H9 (cell line): ENCODE measurements around the gene C15orf62. TPM values are rescaled to one million over a fixed set of nuclear protein-coding genes. Genes with fewer than 3 reads are reported as not detected.

ENCODE experiments used
- DNase-seq: peaks from one replicate; pipeline ENCODE4 v3.0.0-alpha.2; 2017
- H2AFZ ChIP-seq: one replicate; pipeline ENCODE4 v1.6.1; 2013; ENCODE audit warnings: mild to moderate bottlenecking, low read length, control low read depth, moderate library complexity
- H2AK5ac ChIP-seq: 2 replicates; pipeline ENCODE4 v1.6.1; 2013; ENCODE audit warnings: low read length, control low read depth, mixed read lengths; ENCODE audit not compliant: insufficient read length
- H2BK120ac ChIP-seq: one replicate; pipeline ENCODE4 v1.6.1; 2013; ENCODE audit warnings: low read depth, mild to moderate bottlenecking, low read length, control low read depth, inconsistent platforms; ENCODE audit not compliant: poor library complexity, severe bottlenecking
- H2BK12ac ChIP-seq: 2 replicates; pipeline ENCODE4 v1.6.1; 2013; ENCODE audit warnings: low read length, control low read depth, mixed read lengths, low read depth; ENCODE audit not compliant: insufficient read length
- H2BK15ac ChIP-seq: 2 replicates; pipeline ENCODE4 v1.6.1; 2013; ENCODE audit warnings: low read depth, low read length, control low read depth
- H2BK20ac ChIP-seq: one replicate; pipeline ENCODE4 v1.6.1; 2013; ENCODE audit warnings: low read depth, mild to moderate bottlenecking, low read length, control low read depth, inconsistent platforms; ENCODE audit not compliant: poor library complexity, severe bottlenecking
- H2BK5ac ChIP-seq: 2 replicates; pipeline ENCODE4 v1.6.1; 2013; ENCODE audit warnings: low read length, control low read depth, mixed read lengths; ENCODE audit not compliant: insufficient read length
- H3K14ac ChIP-seq: 2 replicates; pipeline ENCODE4 v1.6.1; 2013; ENCODE audit warnings: low read length, control low read depth; ENCODE audit not compliant: insufficient read depth
- H3K18ac ChIP-seq: 2 replicates; pipeline ENCODE4 v1.6.1; 2013; ENCODE audit warnings: low read depth, mild to moderate bottlenecking, mixed read lengths, low read length, control low read depth; ENCODE audit not compliant: insufficient read length
- H3K23ac ChIP-seq: 2 replicates; pipeline ENCODE4 v1.6.1; 2013; ENCODE audit warnings: low read length, control low read depth, mixed read lengths, low read depth; ENCODE audit not compliant: insufficient read length
- H3K23me2 ChIP-seq: 2 replicates; pipeline ENCODE4 v1.6.1; 2013; ENCODE audit warnings: low read depth, mild to moderate bottlenecking, mixed read lengths, low read length, control low read depth; ENCODE audit not compliant: insufficient read length, poor library complexity, severe bottlenecking
- H3K27ac ChIP-seq: 2 replicates; pipeline ENCODE4 v1.5.1; 2013; ENCODE audit warnings: low read length, control low read depth, mixed read lengths, low read depth; ENCODE audit not compliant: insufficient read length
- H3K27me3 ChIP-seq: 2 replicates; pipeline ENCODE4 v1.6.1; 2013; ENCODE audit warnings: low read length, control low read depth, inconsistent platforms; ENCODE audit not compliant: insufficient read depth
- H3K4ac ChIP-seq: 2 replicates; pipeline ENCODE4 v1.6.1; 2013; ENCODE audit warnings: low read depth, mild to moderate bottlenecking, control low read depth, inconsistent platforms, low read length, moderate library complexity
- H3K4me1 ChIP-seq: 2 replicates; pipeline ENCODE4 v1.6.1; 2013; ENCODE audit warnings: low read length, control low read depth, inconsistent platforms; ENCODE audit not compliant: insufficient read depth
- H3K4me2 ChIP-seq: 2 replicates; pipeline ENCODE4 v1.6.1; 2013; ENCODE audit warnings: low read length, control low read depth, mixed read lengths; ENCODE audit not compliant: insufficient read length, insufficient read depth
- H3K56ac ChIP-seq: 2 replicates; pipeline ENCODE4 v1.6.1; 2013; ENCODE audit warnings: low read depth, mild to moderate bottlenecking, mixed read lengths, low read length, control low read depth; ENCODE audit not compliant: insufficient read length
- H3K79me1 ChIP-seq: 2 replicates; pipeline ENCODE4 v1.6.1; 2013; ENCODE audit warnings: low read depth, mild to moderate bottlenecking, moderate library complexity, low read length, control low read depth, inconsistent platforms; ENCODE audit not compliant: insufficient read depth, poor library complexity, severe bottlenecking
- H3K79me2 ChIP-seq: 2 replicates; pipeline ENCODE4 v1.6.1; 2013; ENCODE audit warnings: low read length, control low read depth, inconsistent platforms; ENCODE audit not compliant: insufficient read depth
- H3K9ac ChIP-seq: 2 replicates; pipeline ENCODE4 v1.6.1; 2013; ENCODE audit warnings: low read length, control low read depth, mixed read lengths; ENCODE audit not compliant: insufficient read length; ENCODE audit errors: extremely low read depth
- H3K9me3 ChIP-seq: one replicate; pipeline ENCODE4 v1.6.1; 2013; ENCODE audit warnings: low read depth, low read length, inconsistent platforms; ENCODE audit not compliant: control insufficient read depth
- H3T11ph ChIP-seq: one replicate; pipeline ENCODE4 v1.6.1; 2013; ENCODE audit warnings: mild to moderate bottlenecking, low read length, control low read depth, inconsistent platforms
- H4K20me1 ChIP-seq: one replicate; pipeline ENCODE4 v1.6.1; 2013; ENCODE audit not compliant: control insufficient read depth, insufficient read length, insufficient read depth
- H4K5ac ChIP-seq: 2 replicates; pipeline ENCODE4 v1.6.1; 2013; ENCODE audit warnings: low read depth, mild to moderate bottlenecking, mixed read lengths, low read length, control low read depth; ENCODE audit not compliant: insufficient read length
- H4K8ac ChIP-seq: replicated peaks from 2 replicates; pipeline ENCODE4 v1.6.1; 2013; ENCODE audit warnings: low read length, control low read depth, mixed read lengths, low read depth; ENCODE audit not compliant: insufficient read length
- H4K91ac ChIP-seq: 2 replicates; pipeline ENCODE4 v1.6.1; 2013; ENCODE audit warnings: low read depth, mild to moderate bottlenecking, moderate library complexity, mixed read lengths, low read length, control low read depth; ENCODE audit not compliant: insufficient read length
- H3K27ac Mint-ChIP-seq, 3 experiments: 2 replicates in 2 of 3; 3 replicates in 1 of 3; pipeline ENCODE4 v1.8.0; 2020 to 2021; ENCODE audit warnings: mixed read lengths in 3 of 3, mild to moderate bottlenecking in 1 of 3, moderate library complexity in 1 of 3
- H3K27me3 Mint-ChIP-seq: 2 replicates; pipeline ENCODE4 v1.8.0; 2021; ENCODE audit warnings: low read depth, mild to moderate bottlenecking, moderate library complexity, mixed read lengths
- H3K36me3 Mint-ChIP-seq, 3 experiments: 2 replicates in 2 of 3; 3 replicates in 1 of 3; pipeline ENCODE4 v1.8.0; 2020 to 2021; ENCODE audit warnings: low read depth in 3 of 3, mixed read lengths in 3 of 3; ENCODE audit not compliant: insufficient read depth in 1 of 3
- H3K4me1 Mint-ChIP-seq, 2 experiments: 2 replicates each; pipeline ENCODE4 v1.8.0; 2020; ENCODE audit warnings: mixed read lengths in 2 of 2
- H3K4me3 Mint-ChIP-seq, 2 experiments: 2 replicates in 1 of 2; 3 replicates in 1 of 2; pipeline ENCODE4 v1.8.0; 2020 to 2021; ENCODE audit warnings: mild to moderate bottlenecking in 2 of 2, mixed read lengths in 2 of 2, moderate library complexity in 1 of 2
- H3K9me3 Mint-ChIP-seq, 2 experiments: 2 replicates in 1 of 2; 3 replicates in 1 of 2; pipeline ENCODE4 v1.8.0; 2020; ENCODE audit warnings: mild to moderate bottlenecking in 2 of 2, mixed read lengths in 2 of 2, moderate library complexity in 1 of 2
- WGBS: extraction: QIAGEN DNeasy Blood & Tissue Kit; methylation state at CpG from one replicate; pipeline ENCODE4 v1.1.7; 2013; ENCODE audit warnings: missing lambda C conversion rate, low lambda C conversion rate, mixed read lengths; ENCODE audit not compliant: insufficient read length; ENCODE audit errors: extremely low coverage; 5-methylcytosine and 5-hydroxymethylcytosine counted together
- total RNA-seq: library from RNA; stranded (reverse); gene quantifications from 2 replicates; pipeline ENCODE4 v1.2.1, GENCODE V29; 2021
- TF ChIP-seq, protein P1 (sequence below): fragments of 200-600 bp; sonication (generic); conservative IDR thresholded peaks from 3 replicates; pipeline ENCODE4 v1.8.0; 2021; ENCODE audit warnings: antibody characterized with exemption, mild to moderate bottlenecking

C15orf62 gene
- total RNA-seq, 1 experiment from 2014 or later, result 0.70 TPM

- no peak overlapping the region for H3K4me2 ChIP-seq
- peaks cover 13 to 54% (median 48%) of the 10 kb centered on the region in 3 experiments; a peak in 6 of 7 replicates for H3K36me3 Mint-ChIP-seq
- WGBS, result no CpG with 5 or more reads among the region's 2 CpGs
- TF ChIP-seq, protein P1, sequence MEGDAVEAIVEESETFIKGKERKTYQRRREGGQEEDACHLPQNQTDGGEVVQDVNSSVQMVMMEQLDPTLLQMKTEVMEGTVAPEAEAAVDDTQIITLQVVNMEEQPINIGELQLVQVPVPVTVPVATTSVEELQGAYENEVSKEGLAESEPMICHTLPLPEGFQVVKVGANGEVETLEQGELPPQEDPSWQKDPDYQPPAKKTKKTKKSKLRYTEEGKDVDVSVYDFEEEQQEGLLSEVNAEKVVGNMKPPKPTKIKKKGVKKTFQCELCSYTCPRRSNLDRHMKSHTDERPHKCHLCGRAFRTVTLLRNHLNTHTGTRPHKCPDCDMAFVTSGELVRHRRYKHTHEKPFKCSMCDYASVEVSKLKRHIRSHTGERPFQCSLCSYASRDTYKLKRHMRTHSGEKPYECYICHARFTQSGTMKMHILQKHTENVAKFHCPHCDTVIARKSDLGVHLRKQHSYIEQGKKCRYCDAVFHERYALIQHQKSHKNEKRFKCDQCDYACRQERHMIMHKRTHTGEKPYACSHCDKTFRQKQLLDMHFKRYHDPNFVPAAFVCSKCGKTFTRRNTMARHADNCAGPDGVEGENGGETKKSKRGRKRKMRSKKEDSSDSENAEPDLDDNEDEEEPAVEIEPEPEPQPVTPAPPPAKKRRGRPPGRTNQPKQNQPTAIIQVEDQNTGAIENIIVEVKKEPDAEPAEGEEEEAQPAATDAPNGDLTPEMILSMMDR, result peak; percentile 44; the same call in 2 of the 3 replicates
- no peak overlapping the region for H3K9ac ChIP-seq
- H3K4me1 ChIP-seq, result peaks cover 18% of the 10 kb centered on the region
- no peaks in the 10 kb centered on the region for H3K9me3 ChIP-seq
- peak overlapping the region; percentile 62 to 93 (median 91); a peak in 6 of 7 replicates for H3K27ac Mint-ChIP-seq
- H2AFZ ChIP-seq, result no peak overlapping the region
- no peak for DNase-seq
- no peak overlapping the region for H3K4ac ChIP-seq
- no peak overlapping the region for H3K23ac ChIP-seq
- H3K18ac ChIP-seq, result no peak overlapping the region
- H3K4me1 Mint-ChIP-seq, result peaks cover 44 to 45% of the 10 kb centered on the region in 2 experiments
- H3K56ac ChIP-seq, result no peak overlapping the region
- no peak overlapping the region for H4K8ac ChIP-seq
- H2BK5ac ChIP-seq, result no peak overlapping the region
- H3K79me1 ChIP-seq, result no peaks in the 10 kb centered on the region
- no peak overlapping the region for H4K91ac ChIP-seq
- H3K23me2 ChIP-seq, result no peaks in the 10 kb centered on the region
- no peak overlapping the region for H3K14ac ChIP-seq
- no peak overlapping the region for H2BK12ac ChIP-seq
- no peaks in the 10 kb centered on the region for H3K9me3 Mint-ChIP-seq
- H3K27ac ChIP-seq, result no peak overlapping the region
- no peaks in the 10 kb centered on the region; the same call in 1 of the 2 replicates for H3K27me3 Mint-ChIP-seq
- no peak overlapping the region for H3T11ph ChIP-seq
- no peaks in the 10 kb centered on the region for H3K27me3 ChIP-seq
- no peak overlapping the region for H4K5ac ChIP-seq
- no peaks in the 10 kb centered on the region for H3K79me2 ChIP-seq
- H2BK120ac ChIP-seq, result no peak overlapping the region
- no peak overlapping the region for H2BK20ac ChIP-seq
- H2BK15ac ChIP-seq, result no peak overlapping the region
- no peaks in the 10 kb centered on the region for H4K20me1 ChIP-seq
- no peak overlapping the region for H2AK5ac ChIP-seq
- 0 out of 5 replicates have a peak overlapping the region, but pooled peaks of 1 of the 2 experiments have one; percentile 16 for H3K4me3 Mint-ChIP-seq
Measured at GRCh38 chr15:40739854-40740253, 29.9 kb upstream of the C15orf62 start.
